Raji (cell line): ENCODE data around the gene ATP6V1A.

Source experiments
- POLR2A ChIP-seq: IDR thresholded peaks from 2 replicates; pipeline ENCODE4 v1.6.1; 2011; ENCODE audit warnings: low read depth, low read length, control low read depth; ENCODE audit not compliant: insufficient read depth

The ATP6V1A gene

GRCh38 chr3:113775516-113775915 is 28.7 kb downstream of the ATP6V1A start:
- no peak for TF ChIP-seq POLR2A

- no peak for TF ChIP-seq POLR2A
Observed at GRCh38 chr3:113776564-113776963, 29.7 kb downstream of the ATP6V1A start.

GRCh38 chr3:113783463-113783862 is 36.6 kb downstream of the ATP6V1A start:
- no peak for TF ChIP-seq POLR2A

GRCh38 chr3:113783980-113784379 is 37.1 kb downstream of the ATP6V1A start:
- TF ChIP-seq POLR2A = no peak

GRCh38 chr3:113791381-113791780 is 44.5 kb downstream of the ATP6V1A start:
- TF ChIP-seq POLR2A = no peak

- no peak for TF ChIP-seq POLR2A
Observed at GRCh38 chr3:113794526-113794925, 47.7 kb downstream of the ATP6V1A start.

GRCh38 chr3:113795693-113796092 is 48.9 kb downstream of the ATP6V1A start:
- TF ChIP-seq POLR2A = no peak

- no peak for TF ChIP-seq POLR2A
Observed at GRCh38 chr3:113802795-113803455, 56.1 kb downstream of the ATP6V1A start.

- TF ChIP-seq POLR2A = no peak
Observed at GRCh38 chr3:113804661-113805060, 57.8 kb downstream of the ATP6V1A start.

GRCh38 chr3:113805249-113805648 is 58.4 kb downstream of the ATP6V1A start:
- no peak for TF ChIP-seq POLR2A

- TF ChIP-seq POLR2A = no peak
Observed at GRCh38 chr3:113812854-113813253, 66.0 kb downstream of the ATP6V1A start.

- TF ChIP-seq POLR2A = no peak
Observed at GRCh38 chr3:113819866-113820265, 73.0 kb downstream of the ATP6V1A start.

- TF ChIP-seq POLR2A = no peak
Observed at GRCh38 chr3:113825090-113825489, 78.3 kb downstream of the ATP6V1A start.

- TF ChIP-seq POLR2A = no peak
Observed at GRCh38 chr3:113828600-113828999, 81.8 kb downstream of the ATP6V1A start.

GRCh38 chr3:113829576-113830354 is 82.9 kb downstream of the ATP6V1A start:
- TF ChIP-seq POLR2A = no peak

- TF ChIP-seq POLR2A = no peak
Observed at GRCh38 chr3:113831103-113831355, 84.2 kb downstream of the ATP6V1A start.
